IPS-18c (cell line): Measurements from ENCODE around the gene BCAR3.

Experiments used
- H3K4me3 ChIP-seq: 2 replicates; pipeline ENCODE4 v1.7.0; 2013; ENCODE audit warnings: low read depth, mild to moderate bottlenecking, low read length, moderate library complexity; ENCODE audit not compliant: insufficient read depth
- H3K9me3 ChIP-seq: one replicate; pipeline ENCODE4 v1.6.1; 2013; ENCODE audit warnings: mild to moderate bottlenecking, low read length, moderate library complexity; ENCODE audit not compliant: control insufficient read depth, insufficient read depth

Gene BCAR3

GRCh38 chr1:93616221-93616995 lies 65.2 kb downstream of the BCAR3 start:
- Histone ChIP-seq H3K4me3 (no peak overlapping the region), H3K9me3 (no peaks in the 10 kb centered on the region)

GRCh38 chr1:93615582-93616150 lies 66.0 kb downstream of the BCAR3 start:
- no peaks in the 10 kb centered on the region for H3K9me3 ChIP-seq
- H3K4me3 ChIP-seq: no peak overlapping the region

- H3K9me3 ChIP-seq: no peaks in the 10 kb centered on the region
- no peak overlapping the region for H3K4me3 ChIP-seq
Observed at GRCh38 chr1:93614986-93615581, 66.6 kb downstream of the BCAR3 start.

DNA sequence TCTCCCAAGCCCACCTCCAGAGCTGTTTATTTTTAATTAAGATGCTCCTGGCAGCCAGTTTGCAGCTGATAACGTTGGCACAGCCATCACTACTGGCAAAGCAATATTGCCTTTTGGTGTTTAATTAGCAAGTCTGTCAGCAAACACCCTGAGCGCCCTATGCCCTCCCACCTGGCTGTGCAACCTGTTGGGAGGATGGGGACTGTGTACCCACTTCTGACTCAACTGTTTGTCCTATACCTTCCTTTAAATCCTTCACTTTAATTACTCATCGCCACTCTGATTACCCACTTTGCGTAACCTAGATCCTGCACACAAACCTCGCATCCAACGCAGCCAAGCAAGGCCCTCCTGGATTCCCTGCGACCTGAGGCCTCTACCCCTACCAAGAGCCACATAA lies 67.1 kb downstream of the BCAR3 start:
- H3K4me3 ChIP-seq: no peak overlapping the region

GRCh38 chr1:93613898-93614297 lies 67.7 kb downstream of the BCAR3 start:
- Histone ChIP-seq H3K9me3 (no peaks in the 10 kb centered on the region), H3K4me3 (no peak overlapping the region)

More for the DNA sequence above, 67.1 kb downstream of the BCAR3 start:
- H3K9me3 ChIP-seq: no peaks in the 10 kb centered on the region

GRCh38 chr1:93612510-93612909 lies 69.1 kb downstream of the BCAR3 start:
- H3K9me3 ChIP-seq: no peaks in the 10 kb centered on the region
- no peak overlapping the region for H3K4me3 ChIP-seq

- H3K9me3 ChIP-seq: no peaks in the 10 kb centered on the region
- H3K4me3 ChIP-seq: no peak overlapping the region
Observed at GRCh38 chr1:93611668-93612067, 70.0 kb downstream of the BCAR3 start.

GRCh38 chr1:93609536-93609935 lies 72.1 kb downstream of the BCAR3 start:
- Histone ChIP-seq H3K9me3 (no peaks in the 10 kb centered on the region), H3K4me3 (no peak overlapping the region)

- no peak overlapping the region for H3K4me3 ChIP-seq
- no peaks in the 10 kb centered on the region for H3K9me3 ChIP-seq
Observed at GRCh38 chr1:93608187-93609109, 73.2 kb downstream of the BCAR3 start.

GRCh38 chr1:93607814-93608186 lies 73.8 kb downstream of the BCAR3 start:
- no peak overlapping the region for H3K4me3 ChIP-seq

DNA sequence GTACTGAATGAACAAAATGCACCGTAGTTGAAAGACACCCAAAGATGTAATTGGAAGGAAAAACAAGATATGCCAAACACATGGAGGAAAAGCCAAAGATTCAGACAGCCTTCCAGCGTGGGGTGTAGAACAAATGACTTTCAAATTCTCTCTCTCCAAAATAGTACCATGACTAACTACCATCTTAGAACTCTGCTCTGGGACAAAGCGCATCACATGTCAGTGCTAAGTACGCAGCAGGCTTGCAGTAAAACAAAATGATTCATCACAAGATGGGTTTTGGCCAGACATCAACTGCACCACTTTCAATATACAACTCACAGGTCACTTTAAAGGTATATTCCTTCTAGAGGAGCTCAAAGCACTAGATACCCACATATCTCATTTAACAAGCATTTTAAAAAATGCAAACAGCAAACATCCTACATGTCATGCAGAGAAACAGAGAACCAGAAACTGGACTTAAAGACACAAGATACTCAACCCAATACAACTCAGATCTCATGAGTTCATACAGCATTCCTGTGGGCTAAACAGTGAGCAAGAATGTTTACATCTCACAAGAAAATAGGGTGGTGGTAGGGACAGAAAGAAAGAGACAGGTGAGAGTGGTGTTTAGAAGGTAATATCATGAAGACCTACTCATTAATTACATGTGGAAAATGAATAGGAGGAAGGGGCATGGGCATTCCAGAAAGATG lies 75.7 kb downstream of the BCAR3 start:
- Histone ChIP-seq H3K9me3 (no peaks in the 10 kb centered on the region), H3K4me3 (no peak overlapping the region)

More at GRCh38 chr1:93607814-93608186, 73.8 kb downstream of the BCAR3 start:
- H3K9me3 ChIP-seq: no peaks in the 10 kb centered on the region

- Histone ChIP-seq H3K4me3 (no peak overlapping the region), H3K9me3 (no peaks in the 10 kb centered on the region)
Observed at GRCh38 chr1:93605026-93605568, 76.5 kb downstream of the BCAR3 start.

DNA sequence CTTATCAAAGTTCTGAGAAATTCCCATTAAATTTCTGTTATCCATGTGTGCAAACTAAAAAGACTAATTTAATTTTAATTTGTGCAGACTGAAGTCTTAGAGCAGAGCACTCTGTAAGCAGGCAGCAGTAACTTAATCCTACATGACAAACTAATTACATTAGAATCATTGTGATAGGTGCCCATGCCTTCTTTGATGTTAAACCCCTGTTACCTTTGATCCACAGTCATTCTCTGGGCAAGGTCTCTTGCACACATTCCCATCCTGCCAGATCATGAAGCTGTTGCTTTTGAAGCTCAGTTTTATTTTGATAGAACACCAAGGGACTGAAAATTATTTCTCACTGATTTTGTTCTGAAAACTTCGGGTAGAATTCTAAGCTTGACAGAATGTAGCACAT lies 77.2 kb downstream of the BCAR3 start:
- H3K4me3 ChIP-seq: no peak overlapping the region

GRCh38 chr1:93603601-93604000 lies 78.0 kb downstream of the BCAR3 start:
- Histone ChIP-seq H3K4me3 (no peak overlapping the region), H3K9me3 (no peaks in the 10 kb centered on the region)

More for the DNA sequence above, 77.2 kb downstream of the BCAR3 start:
- no peaks in the 10 kb centered on the region for H3K9me3 ChIP-seq

DNA sequence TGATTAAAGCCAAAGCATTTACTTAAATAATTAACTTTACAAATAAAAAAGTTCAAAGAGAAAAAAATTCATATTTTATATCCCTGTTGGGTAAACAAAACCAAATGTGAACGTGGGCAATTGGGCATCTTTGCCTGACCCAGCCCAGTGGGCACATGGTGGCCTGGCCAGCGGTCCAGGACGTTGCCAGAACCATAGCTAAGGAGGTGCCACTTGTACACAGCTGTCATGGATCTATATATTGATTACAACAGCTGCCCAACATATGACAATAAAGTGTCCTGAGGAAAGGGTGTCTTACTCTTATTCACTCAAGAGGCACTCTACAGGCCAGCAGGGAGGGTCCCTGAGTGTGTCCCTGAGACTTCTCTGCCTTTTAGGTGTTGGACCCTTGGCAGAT lies 78.5 kb downstream of the BCAR3 start:
- Histone ChIP-seq H3K4me3 (no peak overlapping the region), H3K9me3 (no peaks in the 10 kb centered on the region)

DNA sequence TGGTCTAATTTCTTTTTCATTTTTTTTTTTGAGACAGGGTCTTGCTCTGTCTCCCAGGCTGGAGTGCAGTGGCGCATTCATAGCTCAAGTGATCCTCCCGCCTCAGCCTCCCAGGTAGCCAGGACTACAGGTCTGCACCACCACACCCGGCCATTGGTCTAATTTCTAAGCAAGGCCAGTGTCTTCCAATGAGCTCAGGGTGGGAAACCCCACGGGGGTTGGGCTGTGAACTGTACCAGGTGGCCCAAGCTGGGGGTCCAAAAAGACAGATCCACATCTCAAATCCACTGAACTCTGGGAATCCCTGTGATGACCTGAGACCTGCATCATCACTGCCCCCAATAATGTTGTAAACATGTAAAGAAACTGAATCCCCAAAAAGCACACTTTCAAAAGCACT lies 79.5 kb downstream of the BCAR3 start:
- H3K4me3 ChIP-seq: no peak overlapping the region

DNA sequence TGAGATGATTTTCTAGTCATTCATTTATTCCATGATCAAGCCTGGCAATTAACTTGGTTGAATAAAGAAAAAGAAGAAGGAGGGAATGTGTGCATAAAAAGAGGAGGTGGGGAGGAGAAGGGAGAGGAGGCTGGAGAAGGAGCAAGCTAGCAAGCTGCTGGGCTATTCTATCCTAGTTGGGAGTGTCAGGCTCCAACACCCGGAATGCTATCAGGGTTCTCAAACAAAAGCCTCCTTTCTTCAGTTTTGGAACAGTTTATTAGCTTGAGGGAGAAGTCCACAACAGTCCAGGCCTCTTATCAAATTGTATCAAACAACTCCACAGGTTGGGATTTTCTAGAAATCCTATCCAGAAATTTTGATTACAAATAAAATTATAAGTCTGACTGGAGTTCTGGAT lies 80.0 kb downstream of the BCAR3 start:
- Histone ChIP-seq H3K9me3 (no peaks in the 10 kb centered on the region), H3K4me3 (no peak overlapping the region)

More for the DNA sequence above, 79.5 kb downstream of the BCAR3 start:
- H3K9me3 ChIP-seq: no peaks in the 10 kb centered on the region
